ENCODE data around the gene PCSK2. TPM values are rescaled to one million over a fixed set of nuclear protein-coding genes. Genes with fewer than 3 reads are reported as not detected.

PCSK2 gene
- total RNA-seq, 2 experiments from 2014 or later, result not detected

DNA sequence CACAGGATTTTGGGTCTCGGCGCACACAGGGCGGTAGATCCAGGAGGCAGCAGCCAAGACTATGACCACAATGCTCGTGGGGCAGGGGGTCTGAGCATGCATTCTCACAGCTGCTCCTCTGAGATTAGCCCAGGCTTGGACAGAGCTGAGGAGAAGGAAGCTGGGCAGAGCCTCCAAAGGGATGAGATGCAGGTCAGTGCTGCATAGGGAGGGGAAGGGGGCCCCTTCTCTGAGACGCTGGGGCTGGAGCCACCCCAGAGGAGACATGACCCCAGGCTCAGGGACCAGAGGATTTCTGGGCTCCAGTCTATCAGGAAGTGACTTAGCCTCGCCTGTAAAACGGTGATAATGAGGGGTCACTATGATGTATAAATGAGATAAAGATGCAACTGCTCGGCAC is 210.4 kb downstream of the PCSK2 start:
- Mint-ChIP-seq H3K4me3 (no peak overlapping the region), H3K4me1 (no peaks in the 10 kb centered on the region), H3K9me3 (no peaks in the 10 kb centered on the region), H3K27ac (no peak overlapping the region), H3K27me3 (peaks cover 3% of the 10 kb centered on the region), H3K36me3 (ENCODE audit: low read depth) (no peaks in the 10 kb centered on the region)
- ChIA-PET CTCF (no interaction called here), POLR2A (no interaction called here)
- DNase-seq, result no peak

DNA sequence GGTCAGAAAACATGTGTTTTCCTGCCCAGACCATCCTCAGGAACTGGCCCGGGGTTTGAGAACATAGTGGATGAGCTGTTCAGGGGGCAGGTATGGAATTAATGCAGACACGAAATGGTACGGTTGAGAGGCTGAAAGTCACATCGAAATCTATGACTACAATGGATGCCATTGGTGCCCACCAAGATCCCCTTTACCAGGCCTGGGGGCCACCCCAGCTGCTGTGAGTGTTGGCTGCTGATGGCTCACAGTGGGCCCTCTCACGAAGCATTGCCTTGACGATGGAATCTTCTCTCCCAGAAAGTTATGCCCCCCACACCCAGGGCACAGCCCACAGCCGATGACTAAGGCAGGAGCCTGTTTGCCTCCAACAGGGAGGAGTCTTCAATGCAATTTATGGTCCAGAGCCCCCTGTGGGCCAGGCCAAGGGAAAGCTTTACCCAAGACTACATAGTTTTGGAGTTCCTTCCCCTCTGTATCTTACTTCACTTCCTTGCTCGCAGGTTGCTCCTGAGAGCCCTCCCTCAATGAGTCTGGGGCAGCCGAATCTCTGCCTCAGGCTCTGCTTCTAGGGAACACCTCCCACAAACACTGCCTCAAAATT is 211.7 kb downstream of the PCSK2 start:
- peaks cover 10% of the 10 kb centered on the region for H3K27me3 Mint-ChIP-seq
- ChIA-PET CTCF (interaction anchor here (0.6 kb wide), 1 partner anchor 556 kb away, joined by 4 read pairs; no protein-coding TSS in a partner anchor), POLR2A (no interaction called here)
- no peak overlapping the region for H3K27ac Mint-ChIP-seq
- no peak overlapping the region for H3K4me3 Mint-ChIP-seq
- H3K36me3 Mint-ChIP-seq (ENCODE audit: low read depth), result no peaks in the 10 kb centered on the region
- no peaks in the 10 kb centered on the region for H3K9me3 Mint-ChIP-seq
- no peak for DNase-seq
- H3K4me1 Mint-ChIP-seq, result no peaks in the 10 kb centered on the region

DNA sequence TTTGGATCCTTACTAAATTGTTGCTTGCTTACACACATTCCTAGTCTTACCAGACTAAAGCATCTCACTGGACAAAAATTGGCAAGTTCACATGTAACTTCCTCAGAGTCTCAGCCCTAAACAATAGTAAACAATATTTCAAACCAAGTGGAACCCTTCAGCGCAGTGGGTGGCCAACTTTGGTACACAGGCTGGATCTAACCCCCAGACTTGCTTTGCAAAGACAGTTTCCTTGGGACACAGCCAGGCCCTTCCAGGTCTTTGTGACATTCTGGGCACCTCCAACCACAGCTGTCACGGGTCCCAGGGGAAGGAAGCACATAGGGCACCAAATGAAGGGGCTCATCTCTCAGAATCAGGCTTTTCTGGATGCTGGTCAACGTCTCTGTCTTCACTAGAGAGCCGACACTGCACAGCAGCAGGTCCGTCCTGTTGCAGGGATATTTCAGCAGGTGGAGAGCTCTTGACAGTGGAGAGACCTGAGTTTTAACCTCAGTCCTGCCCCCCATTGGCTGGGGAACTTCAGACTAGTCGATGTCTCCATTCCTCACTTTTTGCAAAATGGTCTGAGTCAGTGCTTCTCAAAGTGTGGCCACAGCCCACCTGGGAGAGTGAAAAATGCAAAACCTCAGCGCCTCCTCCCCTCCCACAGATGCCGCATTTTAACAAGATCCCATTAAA is 212.9 kb downstream of the PCSK2 start:
- Mint-ChIP-seq H3K27ac (no peak overlapping the region), H3K9me3 (no peaks in the 10 kb centered on the region), H3K4me3 (no peak overlapping the region), H3K4me1 (no peaks in the 10 kb centered on the region), H3K36me3 (ENCODE audit: low read depth) (no peaks in the 10 kb centered on the region), H3K27me3 (peaks cover 10% of the 10 kb centered on the region)
- ChIA-PET POLR2A (no interaction called here), CTCF (no interaction called here)
- no peak for DNase-seq

DNA sequence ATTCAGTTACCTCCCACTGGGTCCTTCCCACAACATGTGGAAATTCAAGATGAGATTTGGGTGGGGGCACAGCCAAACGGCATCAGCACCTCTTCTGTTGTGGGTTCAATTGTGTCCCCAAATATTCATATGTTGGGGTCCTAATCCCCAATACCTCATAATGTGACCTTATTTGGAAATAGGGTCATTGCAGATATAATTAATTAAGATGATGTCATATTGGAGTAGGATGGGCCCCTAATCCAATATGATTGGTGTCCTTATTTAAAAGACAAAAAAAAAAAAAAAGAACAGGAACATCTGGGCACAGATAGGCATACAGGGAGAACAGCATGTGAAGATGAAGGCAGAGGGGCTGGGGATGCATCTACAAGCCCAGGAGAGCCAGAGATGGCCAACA is 214.9 kb downstream of the PCSK2 start:
- ChIA-PET CTCF (no interaction called here), POLR2A (no interaction called here)
- Mint-ChIP-seq H3K27ac (no peak overlapping the region), H3K4me3 (no peak overlapping the region), H3K27me3 (peaks cover 10% of the 10 kb centered on the region), H3K9me3 (no peaks in the 10 kb centered on the region), H3K4me1 (no peaks in the 10 kb centered on the region), H3K36me3 (ENCODE audit: low read depth) (no peaks in the 10 kb centered on the region)
- no peak for DNase-seq

- Mint-ChIP-seq H3K36me3 (ENCODE audit: low read depth) (no peaks in the 10 kb centered on the region), H3K4me1 (no peaks in the 10 kb centered on the region), H3K27me3 (peaks cover 10% of the 10 kb centered on the region), H3K9me3 (no peaks in the 10 kb centered on the region), H3K4me3 (no peak overlapping the region), H3K27ac (no peak overlapping the region)
- ChIA-PET POLR2A (no interaction called here), CTCF (no interaction called here)
- DNase-seq, result no peak
Observed at GRCh38 chr20:17442588-17442987, 215.7 kb downstream of the PCSK2 start.

- DNase-seq, result no peak
- H3K4me3 Mint-ChIP-seq, result no peak overlapping the region
- H3K36me3 Mint-ChIP-seq (ENCODE audit: low read depth), result no peaks in the 10 kb centered on the region
- H3K27me3 Mint-ChIP-seq, result peaks cover 10% of the 10 kb centered on the region
- POLR2A ChIA-PET, result no interaction called here
- H3K27ac Mint-ChIP-seq, result no peak overlapping the region
- CTCF ChIA-PET, result interaction anchor here (1.2 kb wide), 1 partner anchor 10 kb away, joined by 3 read pairs; no protein-coding TSS in a partner anchor
- H3K9me3 Mint-ChIP-seq, result no peaks in the 10 kb centered on the region
- H3K4me1 Mint-ChIP-seq, result no peaks in the 10 kb centered on the region
Observed at GRCh38 chr20:17443131-17443858, 216.5 kb downstream of the PCSK2 start.

DNA sequence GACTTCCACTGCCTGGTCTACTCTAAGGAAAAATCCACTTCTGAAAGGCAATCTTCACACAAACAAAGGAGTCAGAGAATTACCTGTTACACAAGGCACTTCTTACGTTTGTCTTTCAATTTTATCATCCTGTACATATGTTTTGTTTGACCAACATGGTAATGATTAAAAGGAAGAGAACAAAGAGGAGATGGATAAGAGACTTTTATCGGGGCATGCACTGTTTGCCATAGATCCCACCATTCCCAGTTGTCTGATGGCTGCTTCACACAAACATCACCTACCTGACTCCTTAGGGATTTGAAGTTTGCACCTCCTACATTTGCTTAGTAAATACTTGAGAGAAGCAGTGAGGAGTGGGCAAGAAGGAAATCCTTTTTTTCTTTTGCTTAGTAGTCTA is 217.3 kb downstream of the PCSK2 start:
- POLR2A ChIA-PET, result no interaction called here
- H3K36me3 Mint-ChIP-seq (ENCODE audit: low read depth), result no peaks in the 10 kb centered on the region
- H3K9me3 Mint-ChIP-seq, result no peaks in the 10 kb centered on the region
- no peaks in the 10 kb centered on the region for H3K4me1 Mint-ChIP-seq
- CTCF ChIA-PET, result interaction anchor here (1.2 kb wide), 1 partner anchor 9 kb away, joined by 3 read pairs; no protein-coding TSS in a partner anchor
- H3K4me3 Mint-ChIP-seq, result no peak overlapping the region
- peaks cover 10% of the 10 kb centered on the region for H3K27me3 Mint-ChIP-seq
- no peak for DNase-seq
- H3K27ac Mint-ChIP-seq, result no peak overlapping the region

DNA sequence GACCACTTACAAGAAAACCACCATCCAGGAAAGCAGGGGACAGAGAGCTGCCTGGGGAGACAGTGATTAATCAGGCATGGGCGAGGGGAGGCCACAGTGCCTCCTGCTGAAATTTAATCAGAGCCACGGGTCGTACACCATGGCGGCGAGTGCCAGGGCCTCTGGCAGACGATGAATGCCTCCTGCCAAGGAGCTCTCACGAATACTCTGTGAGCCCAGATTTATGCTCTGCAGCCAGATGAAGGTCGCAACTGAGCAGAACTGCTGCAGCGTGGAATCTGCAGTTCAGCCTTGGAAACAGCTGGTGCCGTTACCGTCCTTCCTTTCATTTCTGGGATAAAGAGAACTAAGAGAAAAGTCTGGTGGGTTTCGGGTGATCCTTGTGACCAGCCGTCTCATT is 218.7 kb downstream of the PCSK2 start:
- Mint-ChIP-seq H3K4me1 (no peaks in the 10 kb centered on the region), H3K4me3 (no peak overlapping the region), H3K36me3 (ENCODE audit: low read depth) (no peaks in the 10 kb centered on the region), H3K27ac (no peak overlapping the region), H3K27me3 (peaks cover 10% of the 10 kb centered on the region), H3K9me3 (no peaks in the 10 kb centered on the region)
- CTCF ChIA-PET, result no interaction called here
- POLR2A ChIA-PET, result no interaction called here
- DNase-seq, result no peak

- H3K4me3 Mint-ChIP-seq, result no peak overlapping the region
- no peak for DNase-seq
- no peaks in the 10 kb centered on the region for H3K9me3 Mint-ChIP-seq
- no peaks in the 10 kb centered on the region for H3K4me1 Mint-ChIP-seq
- H3K27ac Mint-ChIP-seq, result no peak overlapping the region
- ChIA-PET CTCF (no interaction called here), POLR2A (no interaction called here)
- H3K36me3 Mint-ChIP-seq (ENCODE audit: low read depth), result no peaks in the 10 kb centered on the region
- H3K27me3 Mint-ChIP-seq, result peaks cover 10% of the 10 kb centered on the region
Observed at GRCh38 chr20:17446171-17446570, 219.3 kb downstream of the PCSK2 start.

DNA sequence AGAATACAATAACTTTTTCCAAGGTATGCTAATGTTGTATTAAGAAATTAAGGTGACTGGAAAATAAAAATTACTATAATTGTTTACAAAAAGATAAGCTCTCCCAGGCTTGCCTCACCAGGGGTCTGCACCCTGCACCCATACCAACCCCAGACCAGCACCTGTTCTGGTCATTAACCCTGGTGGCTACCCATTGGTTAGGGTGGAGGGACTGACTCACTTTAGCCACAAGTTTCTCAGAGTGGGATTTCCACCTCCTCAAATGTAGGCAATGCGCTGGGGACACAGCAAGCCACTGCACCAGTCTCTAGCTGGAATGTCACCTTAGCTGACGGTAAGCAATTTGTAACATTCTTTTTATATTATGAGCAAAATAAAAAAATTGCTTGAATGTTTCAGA is 221.2 kb downstream of the PCSK2 start:
- no peak for DNase-seq
- Mint-ChIP-seq H3K27me3 (peaks cover 6% of the 10 kb centered on the region), H3K27ac (no peak overlapping the region), H3K9me3 (no peaks in the 10 kb centered on the region), H3K4me3 (no peak overlapping the region), H3K4me1 (no peaks in the 10 kb centered on the region), H3K36me3 (ENCODE audit: low read depth) (no peaks in the 10 kb centered on the region)
- CTCF ChIA-PET, result no interaction called here
- POLR2A ChIA-PET, result no interaction called here

GRCh38 chr20:17449031-17449430 is 222.2 kb downstream of the PCSK2 start:
- Mint-ChIP-seq H3K9me3 (no peaks in the 10 kb centered on the region), H3K27me3 (peaks cover 7% of the 10 kb centered on the region)
- DNase-seq, result no peak

GRCh38 chr20:17452441-17452840 is 225.6 kb downstream of the PCSK2 start:
- no peaks in the 10 kb centered on the region for H3K36me3 Mint-ChIP-seq (ENCODE audit: low read depth)
- DNase-seq, result no peak
- CTCF ChIA-PET, result no interaction called here
- H3K4me1 Mint-ChIP-seq, result no peaks in the 10 kb centered on the region
- H3K27ac Mint-ChIP-seq, result no peak overlapping the region
- POLR2A ChIA-PET, result no interaction called here
- no peak overlapping the region for H3K4me3 Mint-ChIP-seq
- H3K27me3 Mint-ChIP-seq, result peaks cover 7% of the 10 kb centered on the region
- no peaks in the 10 kb centered on the region for H3K9me3 Mint-ChIP-seq

More at GRCh38 chr20:17449031-17449430, 222.2 kb downstream of the PCSK2 start:
- Mint-ChIP-seq H3K4me3 (no peak overlapping the region), H3K4me1 (no peaks in the 10 kb centered on the region), H3K36me3 (ENCODE audit: low read depth) (no peaks in the 10 kb centered on the region), H3K27ac (no peak overlapping the region)
- ChIA-PET CTCF (no interaction called here), POLR2A (no interaction called here)

DNA sequence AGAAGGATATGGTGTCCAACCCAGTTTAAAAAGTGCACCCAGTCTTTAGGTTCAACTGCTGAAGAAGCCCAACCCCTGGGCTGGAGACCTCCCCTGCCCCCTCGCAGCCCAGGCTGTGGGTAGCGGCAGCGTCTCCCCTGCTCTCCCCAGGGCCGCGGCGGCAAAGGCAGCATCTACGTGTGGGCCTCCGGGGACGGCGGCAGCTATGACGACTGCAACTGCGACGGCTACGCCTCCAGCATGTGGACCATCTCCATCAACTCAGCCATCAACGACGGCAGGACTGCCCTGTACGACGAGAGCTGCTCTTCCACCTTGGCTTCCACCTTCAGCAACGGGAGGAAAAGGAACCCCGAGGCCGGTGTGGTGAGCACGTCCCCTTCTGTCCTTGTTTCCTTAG is 226.8 kb downstream of the PCSK2 start:
- no peak for DNase-seq
- Mint-ChIP-seq H3K4me1 (no peaks in the 10 kb centered on the region), H3K4me3 (no peak overlapping the region), H3K9me3 (no peaks in the 10 kb centered on the region), H3K36me3 (ENCODE audit: low read depth) (no peaks in the 10 kb centered on the region), H3K27ac (no peak overlapping the region), H3K27me3 (peaks cover 7% of the 10 kb centered on the region)
- CTCF ChIA-PET, result interaction anchor here (0.6 to 0.8 kb wide), 2 partner anchors 9 to 377 kb away, joined by 3 to 5 read pairs; no protein-coding TSS in a partner anchor
- POLR2A ChIA-PET, result no interaction called here

All from activated CD4-positive, alpha-beta T cell treated with anti-CD3 and anti-CD28 coated beads, Interleukin-2, amount 10 ng/mL, durations not matched to agents 7 days and 5 days (primary cell).